ENCODE data around the gene NFX1. TPM values are rescaled to one million over a fixed set of nuclear protein-coding genes. Genes with fewer than 3 reads are reported as not detected.
"Not testable (repeated sequence)": the region's sequence is repeated elsewhere in the genome, so short reads cannot be mapped to it uniquely, and the experiment has no call there.

NFX1 gene
- total RNA-seq, 1 donor from 2014 or later = 34.1 TPM

DNA sequence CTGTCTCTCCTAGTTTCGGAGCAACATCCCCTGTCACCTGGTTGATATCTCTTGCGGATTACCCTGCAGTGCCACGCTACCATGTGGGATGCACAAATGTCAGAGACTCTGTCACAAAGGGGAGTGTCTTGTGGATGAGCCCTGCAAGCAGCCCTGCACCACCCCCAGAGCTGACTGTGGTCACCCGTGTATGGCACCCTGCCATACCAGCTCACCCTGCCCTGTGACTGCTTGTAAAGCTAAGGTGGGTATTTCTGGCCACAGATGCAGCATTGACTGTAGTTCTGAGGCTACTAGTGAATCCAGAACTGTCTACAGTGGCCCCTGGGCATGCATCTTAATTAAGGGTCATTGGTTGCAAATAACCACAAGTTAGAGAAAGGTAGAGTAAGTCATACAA lies 61.2 kb downstream of the NFX1 start:
- TF ChIP-seq, protein P1, sequence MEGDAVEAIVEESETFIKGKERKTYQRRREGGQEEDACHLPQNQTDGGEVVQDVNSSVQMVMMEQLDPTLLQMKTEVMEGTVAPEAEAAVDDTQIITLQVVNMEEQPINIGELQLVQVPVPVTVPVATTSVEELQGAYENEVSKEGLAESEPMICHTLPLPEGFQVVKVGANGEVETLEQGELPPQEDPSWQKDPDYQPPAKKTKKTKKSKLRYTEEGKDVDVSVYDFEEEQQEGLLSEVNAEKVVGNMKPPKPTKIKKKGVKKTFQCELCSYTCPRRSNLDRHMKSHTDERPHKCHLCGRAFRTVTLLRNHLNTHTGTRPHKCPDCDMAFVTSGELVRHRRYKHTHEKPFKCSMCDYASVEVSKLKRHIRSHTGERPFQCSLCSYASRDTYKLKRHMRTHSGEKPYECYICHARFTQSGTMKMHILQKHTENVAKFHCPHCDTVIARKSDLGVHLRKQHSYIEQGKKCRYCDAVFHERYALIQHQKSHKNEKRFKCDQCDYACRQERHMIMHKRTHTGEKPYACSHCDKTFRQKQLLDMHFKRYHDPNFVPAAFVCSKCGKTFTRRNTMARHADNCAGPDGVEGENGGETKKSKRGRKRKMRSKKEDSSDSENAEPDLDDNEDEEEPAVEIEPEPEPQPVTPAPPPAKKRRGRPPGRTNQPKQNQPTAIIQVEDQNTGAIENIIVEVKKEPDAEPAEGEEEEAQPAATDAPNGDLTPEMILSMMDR (IDR thresholded peaks at IDR 0.05) = no peak
- TF ChIP-seq POLR2A (IDR thresholded peaks at IDR 0.05) = no peak
- TF ChIP-seq POLR2AphosphoS5 (IDR thresholded peaks at IDR 0.05; ENCODE audit: insufficient read depth in 1 of 2, low read depth in 1 of 2) = no peak
- no peak overlapping the region for H3K4me3 ChIP-seq
- no peak for DNase-seq (ENCODE audit: extremely low spot score in 2 of 2)
- peaks cover 3 to 42% of the 10 kb centered on the region in 2 donors for H3K36me3 ChIP-seq
- no peaks in the 10 kb centered on the region for H3K9me3 ChIP-seq
- intact Hi-C loops (cut with DNase I) = no loop called here
- no peaks in the 10 kb centered on the region for H3K27me3 ChIP-seq
- no peaks in the 10 kb centered on the region for H3K4me1 ChIP-seq
- no peak overlapping the region for H3K27ac ChIP-seq

DNA sequence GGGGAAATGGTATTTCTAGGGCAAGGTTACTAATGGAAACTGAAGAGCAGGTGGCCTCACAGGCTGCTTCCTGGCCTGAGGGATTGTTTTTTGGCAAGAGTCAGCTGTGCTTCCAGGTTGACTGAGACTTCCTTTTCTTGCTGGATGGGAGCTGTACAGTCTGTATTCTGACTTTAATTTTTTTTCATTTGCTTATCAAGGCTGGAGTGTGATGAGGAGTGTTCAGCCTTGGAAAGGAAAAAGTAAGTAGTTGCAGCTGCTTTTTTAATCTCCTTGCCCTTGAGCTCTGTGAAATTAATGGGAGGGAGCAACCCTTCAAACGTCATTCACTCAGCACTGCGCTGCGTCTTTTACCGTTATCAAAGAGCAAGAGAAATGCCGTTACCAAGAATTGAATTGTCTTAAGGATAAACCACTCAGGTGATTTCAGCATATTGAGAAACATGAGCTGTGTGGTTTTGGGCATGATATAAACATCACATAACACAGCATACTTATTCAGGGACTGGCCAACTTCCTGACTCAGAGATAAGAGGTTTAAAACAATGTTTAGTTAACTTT lies 64.4 kb downstream of the NFX1 start:
- H3K27me3 ChIP-seq = no peaks in the 10 kb centered on the region
- no peak for DNase-seq (ENCODE audit: extremely low spot score in 2 of 2)
- H3K4me1 ChIP-seq = no peaks in the 10 kb centered on the region
- intact Hi-C loops (cut with DNase I) = no loop called here
- TF ChIP-seq, protein P1 (IDR thresholded peaks at IDR 0.05) = no peak
- TF ChIP-seq POLR2AphosphoS5 (IDR thresholded peaks at IDR 0.05; ENCODE audit: insufficient read depth in 1 of 2, low read depth in 1 of 2) (no peak), POLR2A (IDR thresholded peaks at IDR 0.05) (no peak)
- H3K9me3 ChIP-seq = no peaks in the 10 kb centered on the region
- H3K36me3 ChIP-seq = peaks cover 0 to 20% of the 10 kb centered on the region in 2 donors
- no peak overlapping the region for H3K27ac ChIP-seq
- no peak overlapping the region for H3K4me3 ChIP-seq

DNA sequence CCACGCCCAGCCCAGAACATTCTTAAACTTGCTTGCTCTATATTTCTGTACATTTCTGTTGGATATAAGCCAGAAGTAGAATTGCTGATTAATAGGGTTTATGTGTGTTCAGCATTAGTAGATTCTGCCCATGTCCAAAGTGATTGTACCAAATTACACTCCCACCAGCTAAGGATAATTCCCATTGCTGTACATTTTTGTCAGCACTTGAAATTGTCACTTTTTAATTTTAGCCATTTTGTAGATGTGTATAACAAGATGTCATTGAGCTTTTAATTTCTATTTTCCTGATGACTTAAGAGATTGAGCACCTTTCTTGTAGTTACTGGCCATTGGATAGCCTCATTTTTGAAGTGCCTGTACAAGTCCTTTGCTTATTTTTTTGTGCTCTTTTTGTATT lies 65.6 kb downstream of the NFX1 start:
- Histone ChIP-seq H3K4me3 (no peak overlapping the region), H3K4me1 (no peaks in the 10 kb centered on the region), H3K27me3 (no peaks in the 10 kb centered on the region), H3K36me3 (peaks cover 0 to 20% of the 10 kb centered on the region in 2 donors), H3K9me3 (no peaks in the 10 kb centered on the region), H3K27ac (no peak overlapping the region)
- intact Hi-C loops (cut with DNase I) = no loop called here
- no peak for DNase-seq (ENCODE audit: extremely low spot score in 2 of 2)
- no peak for TF ChIP-seq POLR2A (IDR thresholded peaks at IDR 0.05)
- no peak for TF ChIP-seq POLR2AphosphoS5 (IDR thresholded peaks at IDR 0.05; ENCODE audit: insufficient read depth in 1 of 2, low read depth in 1 of 2)
- TF ChIP-seq, protein P1 (IDR thresholded peaks at IDR 0.05) = no peak

DNA sequence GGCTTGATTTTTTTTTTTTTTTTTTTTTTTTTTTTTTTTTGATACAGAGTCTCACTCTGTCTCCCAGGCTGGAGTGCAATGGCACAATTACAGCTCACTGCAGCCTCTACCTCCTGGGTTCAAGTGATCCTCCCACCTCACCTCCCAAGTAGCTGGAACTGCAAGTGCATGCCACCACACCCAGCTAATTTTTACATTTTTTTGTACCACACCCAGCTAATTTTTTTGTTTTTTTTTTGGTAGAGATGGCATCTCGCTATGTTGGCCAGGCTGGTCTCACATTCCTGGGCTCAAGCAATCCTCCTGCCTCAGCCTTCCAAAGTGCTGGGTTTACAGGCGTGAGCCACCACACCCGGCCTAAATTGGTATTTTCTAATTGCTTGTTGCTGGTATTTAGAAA lies 68.3 kb downstream of the NFX1 start:
- peaks cover 0 to 20% of the 10 kb centered on the region in 2 donors for H3K36me3 ChIP-seq
- H3K4me3 ChIP-seq; DNase-seq (ENCODE audit: extremely low spot score in 2 of 2); intact Hi-C loops (cut with DNase I); H3K4me1 ChIP-seq; H3K27me3 ChIP-seq; H3K27ac ChIP-seq; H3K9me3 ChIP-seq: not testable (repeated sequence)

DNA sequence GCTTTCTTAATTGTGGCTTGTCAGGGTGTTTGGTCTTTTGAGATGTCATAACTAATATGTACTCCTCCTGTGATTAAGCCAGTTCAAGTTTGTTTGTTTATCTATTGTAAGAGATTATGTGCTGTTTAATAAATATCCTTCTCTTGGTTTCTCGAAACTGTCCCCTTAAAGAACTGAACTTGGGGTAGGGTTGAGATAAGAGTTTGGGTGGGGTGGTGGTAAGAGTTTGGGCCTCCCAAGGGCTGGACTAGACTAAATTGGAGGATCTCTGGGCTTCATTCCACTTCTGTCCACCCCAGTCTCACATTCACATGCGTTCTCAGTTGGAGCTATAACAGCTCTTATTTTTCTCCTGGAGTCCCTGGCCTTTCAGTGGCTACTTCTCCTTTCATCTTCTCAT lies 73.8 kb downstream of the NFX1 start:
- Histone ChIP-seq H3K27me3 (no peaks in the 10 kb centered on the region), H3K4me3 (no peak overlapping the region), H3K9me3 (no peaks in the 10 kb centered on the region), H3K36me3 (peaks cover 0 to 45% of the 10 kb centered on the region in 2 donors), H3K27ac (no peak overlapping the region), H3K4me1 (no peaks in the 10 kb centered on the region)
- intact Hi-C loops (cut with DNase I) = no loop called here
- DNase-seq (ENCODE audit: extremely low spot score in 2 of 2) = no peak
- TF ChIP-seq POLR2AphosphoS5 (IDR thresholded peaks at IDR 0.05; ENCODE audit: insufficient read depth in 1 of 2, low read depth in 1 of 2) (no peak), POLR2A (IDR thresholded peaks at IDR 0.05) (no peak)
- TF ChIP-seq, protein P1 (IDR thresholded peaks at IDR 0.05) = no peak

DNA sequence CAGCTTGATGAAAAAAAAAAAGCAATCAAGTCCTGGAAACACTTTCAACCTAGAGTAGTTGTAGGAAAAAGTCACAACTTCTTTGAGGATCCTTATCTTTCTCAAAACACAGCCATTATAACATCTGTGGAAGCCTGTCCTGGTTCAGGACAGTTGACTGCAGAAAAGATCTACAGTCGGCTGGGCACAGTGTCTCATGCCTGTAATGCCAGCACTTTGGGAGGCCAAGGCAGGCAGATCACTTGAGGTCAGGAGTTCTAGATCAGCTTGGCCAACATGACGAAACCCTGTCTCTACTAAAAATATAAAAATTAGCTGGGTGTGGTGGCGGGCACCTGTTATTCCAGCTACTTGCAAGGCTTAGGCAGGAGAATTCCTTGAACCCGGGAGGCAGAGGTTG lies 74.5 kb downstream of the NFX1 start:
- H3K4me3 ChIP-seq; H3K27me3 ChIP-seq; H3K27ac ChIP-seq; H3K9me3 ChIP-seq; DNase-seq (ENCODE audit: extremely low spot score in 2 of 2); intact Hi-C loops (cut with DNase I); H3K4me1 ChIP-seq: not testable (repeated sequence)
- peaks cover 0 to 48% of the 10 kb centered on the region in 2 donors for H3K36me3 ChIP-seq

Data from vagina (tissue), 2 donors.